HEK293 (cell line): ENCODE results near the gene BIRC7.

ENCODE experiments used
- KLF7 ChIP-seq: fragments of 450-650 bp; formaldehyde crosslinking; IDR thresholded peaks from 2 replicates; pipeline ENCODE4 v1.5.1; 2016; ENCODE audit warnings: missing biosample characterization, missing genetic modification characterization, borderline replicate concordance
- OSR2 ChIP-seq: fragments of 450-650 bp; formaldehyde crosslinking; IDR thresholded peaks from 2 replicates; pipeline ENCODE4 v1.5.1; 2016; ENCODE audit warnings: missing biosample characterization, missing genetic modification characterization
- PBX3 ChIP-seq: sonication (generic); formaldehyde crosslinking; IDR thresholded peaks from 2 replicates; pipeline ENCODE4 v1.8.1; 2022; ENCODE audit warnings: mild to moderate bottlenecking, moderate library complexity, missing genetic modification reagents
- PRDM6 ChIP-seq: fragments of 450-650 bp; formaldehyde crosslinking; IDR thresholded peaks from 2 replicates; pipeline ENCODE4 v1.5.1; 2017; ENCODE audit warnings: missing biosample characterization, missing genetic modification characterization
- SCRT2 ChIP-seq: fragments of 450-650 bp; formaldehyde crosslinking; IDR thresholded peaks from 2 replicates; pipeline ENCODE4 v1.5.1; 2016; ENCODE audit warnings: missing biosample characterization, missing genetic modification characterization
- TRIM28 ChIP-seq: IDR thresholded peaks from 2 replicates; pipeline ENCODE4 v1.6.1; 2011; ENCODE audit warnings: low read length, control low read depth, borderline replicate concordance
- ZEB2 ChIP-seq: fragments of 450-650 bp; formaldehyde crosslinking; IDR thresholded peaks from 2 replicates; pipeline ENCODE4 v1.5.1; 2016; ENCODE audit warnings: missing biosample characterization, missing genetic modification characterization
- ZNF140 ChIP-seq: fragments of 450-650 bp; formaldehyde crosslinking; IDR thresholded peaks from 2 replicates; pipeline ENCODE4 v1.5.1; 2016; ENCODE audit warnings: missing biosample characterization, missing genetic modification characterization
- ZNF16 ChIP-seq: fragments of 450-650 bp; formaldehyde crosslinking; IDR thresholded peaks from 2 replicates; pipeline ENCODE4 v1.5.1; 2016; ENCODE audit warnings: low read depth, missing biosample characterization, missing genetic modification characterization
- ZNF223 ChIP-seq: fragments of 450-650 bp; formaldehyde crosslinking; IDR thresholded peaks from 2 replicates; pipeline ENCODE4 v1.5.1; 2016; ENCODE audit warnings: missing biosample characterization, missing genetic modification characterization
- ZNF37A ChIP-seq: fragments of 450-650 bp; IDR thresholded peaks from 2 replicates; pipeline ENCODE4 v1.5.1; 2018; ENCODE audit warnings: missing biosample characterization, missing genetic modification characterization
- ZNF544 ChIP-seq: fragments of 450-650 bp; formaldehyde crosslinking; IDR thresholded peaks from 2 replicates; pipeline ENCODE4 v1.5.0; 2017; ENCODE audit warnings: missing biosample characterization, missing genetic modification characterization
- ZNF549 ChIP-seq: fragments of 450-650 bp; IDR thresholded peaks from 2 replicates; pipeline ENCODE4 v1.5.1; 2018; ENCODE audit warnings: missing biosample characterization, missing genetic modification characterization, mild to moderate bottlenecking, inconsistent platforms, moderate library complexity
- ZNF561 ChIP-seq: fragments of 450-650 bp; IDR thresholded peaks from 2 replicates; pipeline ENCODE4 v1.5.1; 2018; ENCODE audit warnings: missing biosample characterization, missing genetic modification characterization, borderline replicate concordance
- ZNF571 ChIP-seq: fragments of 450-650 bp; formaldehyde crosslinking; IDR thresholded peaks from 2 replicates; pipeline ENCODE4 v1.5.0; 2017; ENCODE audit warnings: missing biosample characterization, missing genetic modification characterization
- ZNF580 ChIP-seq: fragments of 450-650 bp; formaldehyde crosslinking; IDR thresholded peaks from 2 replicates; pipeline ENCODE4 v1.5.1; 2016; ENCODE audit warnings: missing biosample characterization, missing genetic modification characterization
- ZNF707 ChIP-seq: fragments of 450-650 bp; formaldehyde crosslinking; IDR thresholded peaks from 2 replicates; pipeline ENCODE4 v1.5.1; 2016; ENCODE audit warnings: missing biosample characterization, missing genetic modification characterization
- ZNF776 ChIP-seq: fragments of 450-650 bp; formaldehyde crosslinking; IDR thresholded peaks from 2 replicates; pipeline ENCODE4 v1.5.0; 2017; ENCODE audit warnings: missing biosample characterization, missing genetic modification characterization, borderline replicate concordance
- ZNF791 ChIP-seq: fragments of 450-650 bp; formaldehyde crosslinking; IDR thresholded peaks from 2 replicates; pipeline ENCODE4 v1.5.1; 2016; ENCODE audit warnings: missing biosample characterization, missing genetic modification characterization
- ZSCAN16 ChIP-seq: fragments of 450-650 bp; formaldehyde crosslinking; IDR thresholded peaks from 2 replicates; pipeline ENCODE4 v1.5.1; 2016; ENCODE audit warnings: missing biosample characterization, missing genetic modification characterization
- TF ChIP-seq, protein P1 (sequence below): fragments of 450-650 bp; formaldehyde crosslinking; IDR thresholded peaks from 2 replicates; pipeline ENCODE4; 2016; ENCODE audit warnings: missing biosample characterization, missing genetic modification characterization
- TF ChIP-seq, protein P2 (sequence below): fragments of 450-650 bp; formaldehyde crosslinking; optimal IDR thresholded peaks from 2 replicates; pipeline ENCODE3; 2016; ENCODE audit warnings: missing biosample characterization, mild to moderate bottlenecking, missing genetic modification characterization
- TF ChIP-seq, protein P3 (sequence below): fragments of 450-650 bp; formaldehyde crosslinking; IDR thresholded peaks from 2 replicates; pipeline ENCODE4 v1.5.1; 2016; ENCODE audit warnings: missing biosample characterization, missing genetic modification characterization
- TF ChIP-seq, protein P4 (sequence below): fragments of 450-650 bp; formaldehyde crosslinking; IDR thresholded peaks from 2 replicates; pipeline ENCODE4 v1.5.1; 2016; ENCODE audit warnings: missing biosample characterization, missing genetic modification characterization
- TF ChIP-seq, protein P5 (sequence below): IDR thresholded peaks from 2 replicates; pipeline ENCODE4 v1.6.1; 2011; ENCODE audit warnings: mild to moderate bottlenecking, low read depth, low read length, borderline replicate concordance

Gene BIRC7

GRCh38 chr20:63216041-63216848, 19.5 kb upstream of the BIRC7 start, which contains the start of gene YTHDF1 (continued):
- TF ChIP-seq SCRT2 (peak; percentile 41; the same call in 1 of the 2 replicates), PRDM6 (tag by site-specific recombination) (no peak), ZNF549 (no peak), ZNF16 (tag by site-specific recombination) (no peak), ZNF561 (peak; percentile 89), ZNF223 (tag by site-specific recombination) (no peak), ZNF707 (no peak), KLF7 (tag by site-specific recombination) (0 out of 2 replicates have a peak, but pooled peaks have one; percentile 59), ZNF791 (tag by site-specific recombination) (no peak), OSR2 (tag by site-specific recombination) (peak; percentile 55; the same call in 1 of the 2 replicates), ZNF140 (tag by site-specific recombination) (no peak), ZNF776 (no peak), ZNF580 (tag by site-specific recombination) (no peak), ZSCAN16 (tag by site-specific recombination) (no peak), ZNF544 (tag by site-specific recombination) (no peak), TRIM28 (no peak), ZNF37A (tag by site-specific recombination) (no peak), ZEB2 (tag by site-specific recombination) (peak; percentile 95), PBX3 (CRISPR knock-in tag) (0 out of 2 replicates have a peak, but pooled peaks have one; percentile 22), ZNF571 (tag by site-specific recombination) (no peak)
- TF ChIP-seq, protein P1, sequence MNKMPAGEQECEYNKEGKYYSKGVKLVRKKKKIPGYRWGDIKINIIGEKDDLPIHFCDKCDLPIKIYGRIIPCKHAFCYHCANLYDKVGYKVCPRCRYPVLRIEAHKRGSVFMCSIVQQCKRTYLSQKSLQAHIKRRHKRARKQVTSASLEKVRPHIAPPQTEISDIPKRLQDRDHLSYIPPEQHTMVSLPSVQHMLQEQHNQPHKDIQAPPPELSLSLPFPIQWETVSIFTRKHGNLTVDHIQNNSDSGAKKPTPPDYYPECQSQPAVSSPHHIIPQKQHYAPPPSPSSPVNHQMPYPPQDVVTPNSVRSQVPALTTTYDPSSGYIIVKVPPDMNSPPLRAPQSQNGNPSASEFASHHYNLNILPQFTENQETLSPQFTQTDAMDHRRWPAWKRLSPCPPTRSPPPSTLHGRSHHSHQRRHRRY (tag by site-specific recombination), result no peak
- TF ChIP-seq, protein P2, sequence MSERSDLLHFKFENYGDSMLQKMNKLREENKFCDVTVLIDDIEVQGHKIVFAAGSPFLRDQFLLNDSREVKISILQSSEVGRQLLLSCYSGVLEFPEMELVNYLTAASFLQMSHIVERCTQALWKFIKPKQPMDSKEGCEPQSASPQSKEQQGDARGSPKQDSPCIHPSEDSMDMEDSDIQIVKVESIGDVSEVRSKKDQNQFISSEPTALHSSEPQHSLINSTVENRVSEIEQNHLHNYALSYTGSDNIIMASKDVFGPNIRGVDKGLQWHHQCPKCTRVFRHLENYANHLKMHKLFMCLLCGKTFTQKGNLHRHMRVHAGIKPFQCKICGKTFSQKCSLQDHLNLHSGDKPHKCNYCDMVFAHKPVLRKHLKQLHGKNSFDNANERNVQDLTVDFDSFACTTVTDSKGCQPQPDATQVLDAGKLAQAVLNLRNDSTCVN, result peak; percentile 90
- TF ChIP-seq, protein P3, sequence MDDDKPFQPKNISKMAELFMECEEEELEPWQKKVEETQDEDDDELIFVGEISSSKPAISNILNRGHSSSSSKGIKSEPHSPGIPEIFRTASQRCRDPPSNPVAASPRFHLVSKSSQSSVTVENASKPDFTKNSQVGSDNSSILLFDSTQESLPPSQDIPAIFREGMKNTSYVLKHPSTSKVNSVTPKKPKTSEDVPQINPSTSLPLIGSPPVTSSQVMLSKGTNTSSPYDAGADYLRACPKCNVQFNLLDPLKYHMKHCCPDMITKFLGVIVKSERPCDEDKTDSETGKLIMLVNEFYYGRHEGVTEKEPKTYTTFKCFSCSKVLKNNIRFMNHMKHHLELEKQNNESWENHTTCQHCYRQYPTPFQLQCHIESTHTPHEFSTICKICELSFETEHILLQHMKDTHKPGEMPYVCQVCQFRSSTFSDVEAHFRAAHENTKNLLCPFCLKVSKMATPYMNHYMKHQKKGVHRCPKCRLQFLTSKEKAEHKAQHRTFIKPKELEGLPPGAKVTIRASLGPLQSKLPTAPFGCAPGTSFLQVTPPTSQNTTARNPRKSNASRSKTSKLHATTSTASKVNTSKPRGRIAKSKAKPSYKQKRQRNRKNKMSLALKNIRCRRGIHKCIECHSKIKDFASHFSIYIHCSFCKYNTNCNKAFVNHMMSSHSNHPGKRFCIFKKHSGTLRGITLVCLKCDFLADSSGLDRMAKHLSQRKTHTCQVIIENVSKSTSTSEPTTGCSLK (tag by site-specific recombination), result no peak
- TF ChIP-seq, protein P4, sequence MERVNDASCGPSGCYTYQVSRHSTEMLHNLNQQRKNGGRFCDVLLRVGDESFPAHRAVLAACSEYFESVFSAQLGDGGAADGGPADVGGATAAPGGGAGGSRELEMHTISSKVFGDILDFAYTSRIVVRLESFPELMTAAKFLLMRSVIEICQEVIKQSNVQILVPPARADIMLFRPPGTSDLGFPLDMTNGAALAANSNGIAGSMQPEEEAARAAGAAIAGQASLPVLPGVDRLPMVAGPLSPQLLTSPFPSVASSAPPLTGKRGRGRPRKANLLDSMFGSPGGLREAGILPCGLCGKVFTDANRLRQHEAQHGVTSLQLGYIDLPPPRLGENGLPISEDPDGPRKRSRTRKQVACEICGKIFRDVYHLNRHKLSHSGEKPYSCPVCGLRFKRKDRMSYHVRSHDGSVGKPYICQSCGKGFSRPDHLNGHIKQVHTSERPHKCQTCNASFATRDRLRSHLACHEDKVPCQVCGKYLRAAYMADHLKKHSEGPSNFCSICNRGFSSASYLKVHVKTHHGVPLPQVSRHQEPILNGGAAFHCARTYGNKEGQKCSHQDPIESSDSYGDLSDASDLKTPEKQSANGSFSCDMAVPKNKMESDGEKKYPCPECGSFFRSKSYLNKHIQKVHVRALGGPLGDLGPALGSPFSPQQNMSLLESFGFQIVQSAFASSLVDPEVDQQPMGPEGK, result peak; percentile 89
- TF ChIP-seq, protein P5, sequence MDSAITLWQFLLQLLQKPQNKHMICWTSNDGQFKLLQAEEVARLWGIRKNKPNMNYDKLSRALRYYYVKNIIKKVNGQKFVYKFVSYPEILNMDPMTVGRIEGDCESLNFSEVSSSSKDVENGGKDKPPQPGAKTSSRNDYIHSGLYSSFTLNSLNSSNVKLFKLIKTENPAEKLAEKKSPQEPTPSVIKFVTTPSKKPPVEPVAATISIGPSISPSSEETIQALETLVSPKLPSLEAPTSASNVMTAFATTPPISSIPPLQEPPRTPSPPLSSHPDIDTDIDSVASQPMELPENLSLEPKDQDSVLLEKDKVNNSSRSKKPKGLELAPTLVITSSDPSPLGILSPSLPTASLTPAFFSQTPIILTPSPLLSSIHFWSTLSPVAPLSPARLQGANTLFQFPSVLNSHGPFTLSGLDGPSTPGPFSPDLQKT, result no peak
- TF ChIP-seq, all 188 proteins: peak for 56
